Activated naive CD8-positive, alpha-beta T cell (primary cell): Measurements from ENCODE around the gene TRDN.
"Not testable (repeated sequence)": the region's sequence is repeated elsewhere in the genome, so short reads cannot be mapped to it uniquely, and the experiment has no call there.

Experiments
- H3K27ac Mint-ChIP-seq: one replicate; pipeline ENCODE4 v1.8.0; 2021; ENCODE audit warnings: mixed read lengths
- H3K27me3 Mint-ChIP-seq: one replicate; pipeline ENCODE4 v1.8.0; 2021; ENCODE audit warnings: mixed read lengths
- H3K36me3 Mint-ChIP-seq: one replicate; pipeline ENCODE4 v1.8.0; 2021; ENCODE audit warnings: mixed read lengths
- H3K4me1 Mint-ChIP-seq: one replicate; pipeline ENCODE4 v1.8.0; 2021; ENCODE audit warnings: low read depth, mixed read lengths
- H3K4me3 Mint-ChIP-seq: one replicate; pipeline ENCODE4 v1.8.0; 2021; ENCODE audit warnings: mild to moderate bottlenecking, mixed read lengths
- H3K9me3 Mint-ChIP-seq: one replicate; pipeline ENCODE4 v1.8.0; 2021; ENCODE audit warnings: low read depth, mixed read lengths

TRDN gene

GRCh38 chr6:123309130-123309529 is 327.6 kb downstream of the TRDN start:
- H3K27ac Mint-ChIP-seq, result no peak overlapping the region
- H3K27me3 Mint-ChIP-seq, result no peaks in the 10 kb centered on the region
- no peak overlapping the region for H3K4me3 Mint-ChIP-seq
- no peaks in the 10 kb centered on the region for H3K4me1 Mint-ChIP-seq
- H3K9me3 Mint-ChIP-seq, result no peaks in the 10 kb centered on the region
- H3K36me3 Mint-ChIP-seq, result no peaks in the 10 kb centered on the region

GRCh38 chr6:123306334-123306733 is 330.4 kb downstream of the TRDN start:
- H3K36me3 Mint-ChIP-seq, result no peaks in the 10 kb centered on the region

GRCh38 chr6:123295672-123296071 is 341.1 kb downstream of the TRDN start:
- no peak overlapping the region for H3K27ac Mint-ChIP-seq
- H3K4me1 Mint-ChIP-seq, result no peaks in the 10 kb centered on the region
- H3K27me3 Mint-ChIP-seq, result no peaks in the 10 kb centered on the region

More at GRCh38 chr6:123306334-123306733, 330.4 kb downstream of the TRDN start:
- Mint-ChIP-seq H3K27me3 (no peaks in the 10 kb centered on the region), H3K4me3 (no peak overlapping the region), H3K27ac (no peak overlapping the region), H3K4me1 (no peaks in the 10 kb centered on the region), H3K9me3 (no peaks in the 10 kb centered on the region)

DNA sequence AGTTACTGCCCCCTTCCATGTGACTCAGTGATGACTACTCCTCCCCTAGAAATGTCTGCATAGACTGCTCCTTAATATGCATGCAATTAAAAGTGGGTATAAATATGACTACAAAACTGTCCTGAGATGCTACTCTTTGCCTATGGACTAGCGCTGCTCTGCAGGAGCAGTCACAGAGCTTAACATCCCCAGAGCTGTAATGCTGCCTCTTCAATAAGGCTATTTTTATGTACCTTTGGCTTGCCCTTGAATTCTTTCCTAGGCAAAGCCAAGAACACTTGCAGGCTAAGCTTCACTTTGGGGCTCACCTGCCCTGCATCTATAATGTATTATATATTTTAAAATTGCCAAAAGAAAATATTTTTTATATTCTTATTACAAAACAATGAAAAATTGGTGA is 341.6 kb downstream of the TRDN start:
- Mint-ChIP-seq H3K36me3 (no peaks in the 10 kb centered on the region), H3K27me3 (no peaks in the 10 kb centered on the region), H3K4me3 (no peak overlapping the region), H3K4me1 (no peaks in the 10 kb centered on the region), H3K9me3 (no peaks in the 10 kb centered on the region), H3K27ac (no peak overlapping the region)

More at GRCh38 chr6:123295672-123296071, 341.1 kb downstream of the TRDN start:
- no peaks in the 10 kb centered on the region for H3K9me3 Mint-ChIP-seq
- H3K4me3 Mint-ChIP-seq, result no peak overlapping the region
- no peaks in the 10 kb centered on the region for H3K36me3 Mint-ChIP-seq

- Mint-ChIP-seq H3K36me3 (no peaks in the 10 kb centered on the region), H3K9me3 (peaks cover 2% of the 10 kb centered on the region), H3K27ac (no peak overlapping the region), H3K27me3 (no peaks in the 10 kb centered on the region), H3K4me1 (no peaks in the 10 kb centered on the region), H3K4me3 (no peak overlapping the region)
These were observed 348.1 kb downstream of the TRDN start for GRCh38 chr6:123288649-123289048.

DNA sequence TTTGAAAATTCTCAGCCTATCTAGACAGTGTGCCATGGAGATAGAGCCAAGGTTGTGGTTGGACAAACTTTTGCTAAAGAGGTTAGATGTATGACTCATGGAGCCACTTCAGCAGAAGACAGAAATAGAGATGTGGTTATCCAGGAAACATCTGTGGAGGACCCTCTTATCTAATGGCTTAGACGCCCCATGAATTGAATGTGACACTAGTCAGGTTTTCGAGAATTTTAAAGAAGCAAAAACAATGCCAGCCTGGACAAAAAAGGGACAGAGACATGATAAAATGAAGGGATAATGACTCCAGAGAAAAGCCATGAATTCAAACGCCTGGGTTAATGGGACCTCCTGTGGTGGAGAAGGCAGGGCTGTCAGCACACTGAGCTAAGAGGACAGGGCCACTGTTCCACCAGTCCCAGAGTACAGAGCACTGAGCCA is 360.2 kb downstream of the TRDN start:
- no peaks in the 10 kb centered on the region for H3K36me3 Mint-ChIP-seq
- no peaks in the 10 kb centered on the region for H3K27me3 Mint-ChIP-seq
- no peak overlapping the region for H3K4me3 Mint-ChIP-seq
- no peak overlapping the region for H3K27ac Mint-ChIP-seq
- peaks cover 4% of the 10 kb centered on the region for H3K9me3 Mint-ChIP-seq
- no peaks in the 10 kb centered on the region for H3K4me1 Mint-ChIP-seq

DNA sequence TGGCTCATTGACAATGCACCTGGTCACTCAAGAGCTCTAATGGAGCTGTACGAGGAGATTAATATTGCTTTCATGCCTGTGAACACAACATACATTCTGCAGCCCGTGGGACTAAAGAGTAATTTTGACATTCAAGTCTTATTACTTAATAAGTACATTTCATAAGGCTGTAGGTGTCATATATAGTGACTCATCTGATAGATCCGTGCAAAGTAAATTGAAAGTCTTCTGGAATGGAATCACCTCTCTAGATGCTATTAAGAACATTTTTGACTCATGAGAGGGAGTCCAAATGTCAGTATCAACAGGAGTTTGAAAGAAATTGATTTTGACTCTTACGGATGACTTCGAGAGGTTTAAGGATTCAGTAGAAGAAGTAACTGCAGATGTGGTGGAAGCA is 372.8 kb downstream of the TRDN start:
- Mint-ChIP-seq H3K4me1 (no peaks in the 10 kb centered on the region), H3K9me3 (peaks cover 5% of the 10 kb centered on the region), H3K27me3 (no peaks in the 10 kb centered on the region), H3K27ac (no peak overlapping the region), H3K36me3 (no peaks in the 10 kb centered on the region), H3K4me3 (no peak overlapping the region)

DNA sequence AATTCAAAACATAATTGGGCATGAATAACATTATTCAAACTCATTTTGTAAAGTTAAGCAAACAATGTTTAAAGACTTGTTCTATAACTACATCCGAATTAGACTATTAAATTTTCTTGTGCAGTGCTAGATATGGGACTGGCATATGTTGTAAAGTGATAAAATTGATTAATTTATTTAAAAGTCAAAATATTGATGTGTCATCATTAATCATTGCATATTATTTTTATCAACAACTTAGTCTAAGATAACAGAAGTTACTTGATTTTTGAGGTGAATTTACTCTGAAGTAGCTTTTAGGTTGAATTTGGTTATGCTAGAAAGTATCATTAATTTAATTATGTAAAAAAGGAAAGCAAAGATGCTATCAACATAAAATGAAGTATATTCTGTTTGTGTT is 396.1 kb downstream of the TRDN start:
- Mint-ChIP-seq H3K4me3 (no peak overlapping the region), H3K36me3 (no peaks in the 10 kb centered on the region), H3K27me3 (no peaks in the 10 kb centered on the region), H3K4me1 (no peaks in the 10 kb centered on the region), H3K9me3 (peaks cover 6% of the 10 kb centered on the region), H3K27ac (no peak overlapping the region)

DNA sequence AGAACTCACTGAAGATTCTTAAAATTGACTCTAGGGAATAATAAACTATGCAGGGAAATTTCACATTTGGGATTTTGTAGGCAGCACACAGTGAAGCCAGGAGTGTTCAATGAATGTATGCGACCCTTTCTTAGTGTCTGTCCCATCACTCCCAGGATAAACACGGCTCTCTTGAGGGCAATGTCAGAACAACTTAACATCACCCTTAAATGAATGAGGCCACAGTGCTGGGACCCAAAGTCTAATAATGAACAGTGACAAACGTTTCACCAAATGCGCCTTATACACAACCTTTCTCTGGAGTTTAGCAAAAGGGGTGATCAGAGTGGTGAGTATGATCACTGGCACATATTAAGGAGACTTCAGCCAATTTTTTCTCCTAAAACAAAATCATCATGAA is 403.4 kb downstream of the TRDN start:
- Mint-ChIP-seq H3K4me3 (no peak overlapping the region), H3K27me3 (no peaks in the 10 kb centered on the region), H3K4me1 (no peaks in the 10 kb centered on the region), H3K9me3 (no peaks in the 10 kb centered on the region), H3K27ac (no peak overlapping the region), H3K36me3 (no peaks in the 10 kb centered on the region)

GRCh38 chr6:123227789-123228188 is 409.0 kb downstream of the TRDN start:
- not testable (repeated sequence) for H3K4me1 Mint-ChIP-seq, H3K36me3 Mint-ChIP-seq, H3K4me3 Mint-ChIP-seq, H3K27ac Mint-ChIP-seq, H3K27me3 Mint-ChIP-seq, H3K9me3 Mint-ChIP-seq

- Mint-ChIP-seq H3K4me1 (no peaks in the 10 kb centered on the region), H3K9me3 (no peaks in the 10 kb centered on the region), H3K36me3 (no peaks in the 10 kb centered on the region), H3K27me3 (no peaks in the 10 kb centered on the region), H3K27ac (no peak overlapping the region), H3K4me3 (no peak overlapping the region)
These were observed 410.4 kb downstream of the TRDN start for GRCh38 chr6:123226398-123226797.

DNA sequence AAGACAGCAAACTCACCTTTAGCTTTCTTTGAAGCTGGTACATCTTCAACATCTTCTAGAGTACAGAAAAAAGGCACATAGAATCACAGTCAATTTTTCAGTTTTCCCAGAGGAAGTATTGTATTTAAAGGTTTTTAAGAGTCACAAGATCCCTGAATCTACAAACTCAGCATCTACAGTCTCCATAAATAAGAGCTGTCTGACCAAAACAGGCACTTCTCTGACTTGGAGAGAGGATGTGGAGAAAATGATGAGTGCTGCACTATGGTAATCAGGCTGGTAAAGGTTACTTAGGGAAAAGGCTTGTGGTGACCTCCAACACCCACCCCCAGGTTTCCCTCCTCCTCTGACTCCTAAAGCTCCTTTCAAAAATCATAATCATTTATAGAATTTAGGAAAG is 412.7 kb downstream of the TRDN start:
- Mint-ChIP-seq H3K27ac (no peak overlapping the region), H3K36me3 (no peaks in the 10 kb centered on the region), H3K27me3 (no peaks in the 10 kb centered on the region), H3K9me3 (peaks cover 3% of the 10 kb centered on the region), H3K4me3 (no peak overlapping the region), H3K4me1 (no peaks in the 10 kb centered on the region)

GRCh38 chr6:123223461-123223860 is 413.3 kb downstream of the TRDN start:
- no peak overlapping the region for H3K4me3 Mint-ChIP-seq
- H3K27me3 Mint-ChIP-seq, result no peaks in the 10 kb centered on the region
- H3K4me1 Mint-ChIP-seq, result no peaks in the 10 kb centered on the region
- no peak overlapping the region for H3K27ac Mint-ChIP-seq
- peaks cover 3% of the 10 kb centered on the region for H3K9me3 Mint-ChIP-seq
- no peaks in the 10 kb centered on the region for H3K36me3 Mint-ChIP-seq

DNA sequence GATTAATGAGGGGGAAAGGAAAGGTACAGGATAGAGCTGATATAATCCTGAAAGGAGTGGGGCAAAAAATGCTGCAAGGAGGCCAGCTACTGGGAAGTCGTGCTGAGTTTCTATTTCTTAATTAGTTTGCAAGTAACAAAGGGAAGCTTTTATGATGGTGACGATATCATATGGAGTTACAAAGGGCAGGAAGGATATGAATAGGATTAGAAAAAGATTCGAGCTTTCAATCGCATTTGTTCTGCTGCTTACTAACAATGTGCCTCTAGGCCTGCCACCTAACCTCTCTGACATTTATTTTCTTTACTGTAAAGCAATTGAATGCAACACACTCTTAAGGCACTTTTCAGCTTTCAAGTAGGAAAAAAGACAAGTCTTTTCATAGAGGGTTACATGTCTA is 421.5 kb downstream of the TRDN start:
- no peaks in the 10 kb centered on the region for H3K4me1 Mint-ChIP-seq
- no peaks in the 10 kb centered on the region for H3K9me3 Mint-ChIP-seq
- H3K4me3 Mint-ChIP-seq, result no peak overlapping the region
- no peaks in the 10 kb centered on the region for H3K36me3 Mint-ChIP-seq
- no peaks in the 10 kb centered on the region for H3K27me3 Mint-ChIP-seq
- H3K27ac Mint-ChIP-seq, result no peak overlapping the region

GRCh38 chr6:123214433-123214832 is 422.3 kb downstream of the TRDN start:
- H3K4me3 Mint-ChIP-seq, result no peak overlapping the region
- H3K36me3 Mint-ChIP-seq, result no peaks in the 10 kb centered on the region
- H3K27ac Mint-ChIP-seq, result no peak overlapping the region
- H3K27me3 Mint-ChIP-seq, result no peaks in the 10 kb centered on the region
- no peaks in the 10 kb centered on the region for H3K9me3 Mint-ChIP-seq
- H3K4me1 Mint-ChIP-seq, result no peaks in the 10 kb centered on the region

- Mint-ChIP-seq H3K4me3 (no peak overlapping the region), H3K9me3 (no peaks in the 10 kb centered on the region), H3K36me3 (no peaks in the 10 kb centered on the region), H3K4me1 (no peaks in the 10 kb centered on the region), H3K27ac (no peak overlapping the region), H3K27me3 (no peaks in the 10 kb centered on the region)
These were observed 422.8 kb downstream of the TRDN start for GRCh38 chr6:123213921-123214320.
